ENCODE measurements around the gene SUMO4. TPM values are rescaled to one million over a fixed set of nuclear protein-coding genes. Genes with fewer than 3 reads are reported as not detected.

SUMO4 gene
- total and polyA plus RNA-seq, 2 of the 4 experiments (the other 2 are of a cell fraction): 2.2 TPM; not detected in 1

DNA sequence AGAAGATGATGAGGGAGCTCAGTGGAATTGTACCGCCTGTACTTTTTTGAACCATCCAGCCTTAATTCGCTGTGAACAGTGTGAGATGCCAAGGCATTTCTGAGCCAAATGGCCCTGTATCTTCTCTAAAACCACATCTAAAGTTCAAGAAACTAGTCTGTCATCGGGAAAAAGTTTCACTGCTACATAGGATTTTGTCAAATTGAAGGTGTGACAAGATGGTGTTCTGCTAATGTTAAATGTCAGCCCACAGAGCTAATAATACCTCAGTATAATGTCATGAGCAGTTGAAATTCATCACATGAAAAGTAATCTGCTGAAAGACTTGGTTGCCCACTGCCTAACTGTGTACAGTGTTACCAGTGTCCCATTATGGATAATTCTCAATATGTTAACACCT is 9.6 kb downstream of the SUMO4 start:
- Histone ChIP-seq H4K8ac (ENCODE audit: low read depth in 2 of 2, low read length in 2 of 2) (no peak overlapping the region), H3K4me2 (ENCODE audit: low read depth, low read length) (no peak overlapping the region), H3K4ac (ENCODE audit: low read depth, low read length) (no peak overlapping the region), H3K9me1 (ENCODE audit: insufficient read depth, low read length) (no peaks in the 10 kb centered on the region), H3K27ac (ENCODE audit: insufficient read depth, low read length) (no peak overlapping the region), H2AK9ac (replicated peaks; ENCODE audit: low read depth, low read length, poor library complexity) (no peak overlapping the region), H2AK5ac (ENCODE audit: low read depth, low read length) (no peak overlapping the region), H2BK5ac (ENCODE audit: low read depth, low read length, poor library complexity, severe bottlenecking) (no peak overlapping the region), H4K91ac (ENCODE audit: insufficient read depth, low read depth, low read length) (no peak overlapping the region), H3K18ac (ENCODE audit: low read depth, low read length) (no peak overlapping the region), H2BK15ac (ENCODE audit: low read depth, low read length) (no peak overlapping the region), H3K79me1 (ENCODE audit: low read depth in 1 of 2, low read length in 2 of 2) (peaks cover 0 to 3% of the 10 kb centered on the region in 2 experiments; a peak in 3 of 4 replicates), H3K4me1 (ENCODE audit: control insufficient read depth, insufficient read depth, low read length) (no peaks in the 10 kb centered on the region), H3K9me3 (ENCODE audit: control insufficient read depth, insufficient read depth, low read length) (no peaks in the 10 kb centered on the region), H3K36me3 (ENCODE audit: control insufficient read depth, insufficient read depth, low read length) (peaks cover 8% of the 10 kb centered on the region), H3K14ac (replicated peaks; ENCODE audit: low read depth, low read length) (no peak overlapping the region), H2BK20ac (ENCODE audit: low read depth, low read length) (no peak overlapping the region), H2BK120ac (ENCODE audit: low read depth, low read length) (no peak overlapping the region), H3K9ac (ENCODE audit: low read depth, low read length) (no peak overlapping the region), H2AFZ (replicated peaks; ENCODE audit: low read length, poor library complexity) (no peak overlapping the region), H3K23ac (ENCODE audit: low read depth, low read length) (no peak overlapping the region), H4K5ac (ENCODE audit: low read depth, low read length) (no peak overlapping the region), H3K4me3 (ENCODE audit: insufficient read depth, low read depth, low read length) (no peak overlapping the region), H4K20me1 (ENCODE audit: insufficient read depth, low read length) (no peaks in the 10 kb centered on the region), H3K27me3 (ENCODE audit: control insufficient read depth, insufficient read depth, low read length) (no peaks in the 10 kb centered on the region), H3K56ac (ENCODE audit: extremely low read depth, insufficient read depth, low read length) (no peak overlapping the region)
- TF ChIP-seq CEBPB (IDR thresholded peaks at IDR 0.05; ENCODE audit: low read depth, low read length) (no peak), MXI1 (IDR thresholded peaks at IDR 0.05; ENCODE audit: borderline replicate concordance, low read depth, low read length) (no peak), SMC3 (IDR thresholded peaks at IDR 0.05; ENCODE audit: low read depth, low read length) (no peak), CHD1 (IDR thresholded peaks at IDR 0.05; ENCODE audit: low read depth, low read length) (no peak), RAD21 (IDR thresholded peaks at IDR 0.05; ENCODE audit: low read length) (no peak), POLR2A (IDR thresholded peaks at IDR 0.05; ENCODE audit: low read depth, low read length) (no peak), NFE2L2 (IDR thresholded peaks at IDR 0.05; ENCODE audit: low read depth, low read length) (no peak)
- TF ChIP-seq, protein P1, sequence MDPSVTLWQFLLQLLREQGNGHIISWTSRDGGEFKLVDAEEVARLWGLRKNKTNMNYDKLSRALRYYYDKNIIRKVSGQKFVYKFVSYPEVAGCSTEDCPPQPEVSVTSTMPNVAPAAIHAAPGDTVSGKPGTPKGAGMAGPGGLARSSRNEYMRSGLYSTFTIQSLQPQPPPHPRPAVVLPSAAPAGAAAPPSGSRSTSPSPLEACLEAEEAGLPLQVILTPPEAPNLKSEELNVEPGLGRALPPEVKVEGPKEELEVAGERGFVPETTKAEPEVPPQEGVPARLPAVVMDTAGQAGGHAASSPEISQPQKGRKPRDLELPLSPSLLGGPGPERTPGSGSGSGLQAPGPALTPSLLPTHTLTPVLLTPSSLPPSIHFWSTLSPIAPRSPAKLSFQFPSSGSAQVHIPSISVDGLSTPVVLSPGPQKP (IDR thresholded peaks at IDR 0.05; ENCODE audit: borderline replicate concordance, low read depth, low read length): no peak
- TF ChIP-seq, protein P2, sequence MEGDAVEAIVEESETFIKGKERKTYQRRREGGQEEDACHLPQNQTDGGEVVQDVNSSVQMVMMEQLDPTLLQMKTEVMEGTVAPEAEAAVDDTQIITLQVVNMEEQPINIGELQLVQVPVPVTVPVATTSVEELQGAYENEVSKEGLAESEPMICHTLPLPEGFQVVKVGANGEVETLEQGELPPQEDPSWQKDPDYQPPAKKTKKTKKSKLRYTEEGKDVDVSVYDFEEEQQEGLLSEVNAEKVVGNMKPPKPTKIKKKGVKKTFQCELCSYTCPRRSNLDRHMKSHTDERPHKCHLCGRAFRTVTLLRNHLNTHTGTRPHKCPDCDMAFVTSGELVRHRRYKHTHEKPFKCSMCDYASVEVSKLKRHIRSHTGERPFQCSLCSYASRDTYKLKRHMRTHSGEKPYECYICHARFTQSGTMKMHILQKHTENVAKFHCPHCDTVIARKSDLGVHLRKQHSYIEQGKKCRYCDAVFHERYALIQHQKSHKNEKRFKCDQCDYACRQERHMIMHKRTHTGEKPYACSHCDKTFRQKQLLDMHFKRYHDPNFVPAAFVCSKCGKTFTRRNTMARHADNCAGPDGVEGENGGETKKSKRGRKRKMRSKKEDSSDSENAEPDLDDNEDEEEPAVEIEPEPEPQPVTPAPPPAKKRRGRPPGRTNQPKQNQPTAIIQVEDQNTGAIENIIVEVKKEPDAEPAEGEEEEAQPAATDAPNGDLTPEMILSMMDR (conservative IDR thresholded peaks at IDR 0.05; ENCODE audit: low read depth, low read length): no peak
- ATAC-seq (ENCODE audit: low read depth) (no peak), DNase-seq (no peak)
- POLR2A ChIA-PET (ENCODE audit: unreplicated experiment): no interaction called here
- BruUV-seq (replicated peaks): no TSS peak
- intact Hi-C loops (cut with micrococcal nuclease): no loop called here
- in situ Hi-C loops (cut with MboI; ENCODE audit: low sequenced_read_pairs): no loop called here
- dilution Hi-C loops (cut with HindIII; ENCODE audit: low sequenced_read_pairs, unreplicated experiment): no loop called here
- CTCF ChIA-PET: no interaction called here
- WGBS, 2 experiments (ENCODE audit: extremely low coverage in 2 of 2, insufficient read length in 1 of 2): no CpG with 5 or more reads among the region's 3 CpGs
